H1 (cell line): Measurements from ENCODE around the gene TTC9. TPM values are rescaled to one million over a fixed set of nuclear protein-coding genes. Genes with fewer than 3 reads are reported as not detected.

Source experiments
- CTCF ChIA-PET: fragments of 300-600 bp; sonication (Branson Sonifier 250); formaldehyde crosslinking; loops from one replicate; lab custom pipeline; 2021; ENCODE audit not compliant: partially characterized antibody; lab: Charles Lee
- POLR2A ChIA-PET: fragments of 300-600 bp; sonication (Branson Sonifier 250); formaldehyde crosslinking; loops from one replicate; lab custom pipeline; 2021; ENCODE audit warnings: inconsistent platforms; ENCODE audit not compliant: partially characterized antibody; lab: Charles Lee
- DNase-seq, 2 experiments: peaks; one replicate each; pipeline versions ENCODE4 v3.0.0 to v3.0.0-alpha.2; 2010 to 2022; ENCODE audit warnings: low spot score in 2 of 2, low read depth in 1 of 2, mixed read lengths in 1 of 2
- FAIRE-seq: peaks from 2 replicates; lab custom pipeline; 2011; peaks lifted over from hg19 to GRCh38; lab: Jason Lieb, UNC
- H2AFZ ChIP-seq: 2 replicates; pipeline ENCODE4 v1.8.1; 2012; ENCODE audit warnings: low read length, inconsistent platforms
- H2AK5ac ChIP-seq: 2 replicates; pipeline ENCODE4 v1.6.1; 2013; ENCODE audit warnings: low read depth, low read length
- H2BK120ac ChIP-seq: replicated peaks from 2 replicates; pipeline ENCODE3; 2013; ENCODE audit warnings: low read depth, low read length, inconsistent platforms
- H2BK12ac ChIP-seq: 2 replicates; pipeline ENCODE4 v1.6.1; 2013; ENCODE audit warnings: low read depth, low read length
- H2BK15ac ChIP-seq: 2 replicates; pipeline ENCODE4 v1.6.1; 2013; ENCODE audit warnings: low read length
- H2BK20ac ChIP-seq: 2 replicates; pipeline ENCODE4 v1.6.1; 2013; ENCODE audit warnings: low read length
- H2BK5ac ChIP-seq: 2 replicates; pipeline ENCODE4 v1.6.1; 2013; ENCODE audit warnings: low read depth, low read length
- H3K14ac ChIP-seq: 2 replicates; pipeline ENCODE4 v1.6.1; 2013; ENCODE audit warnings: inconsistent platforms; ENCODE audit not compliant: insufficient read length
- H3K18ac ChIP-seq: 2 replicates; pipeline ENCODE4 v1.6.1; 2013; ENCODE audit warnings: low read length; ENCODE audit errors: extremely low read depth
- H3K23ac ChIP-seq: 2 replicates; pipeline ENCODE4 v1.6.1; 2013; ENCODE audit warnings: inconsistent platforms; ENCODE audit not compliant: insufficient read length
- H3K23me2 ChIP-seq: 2 replicates; pipeline ENCODE4 v1.6.1; 2013; ENCODE audit warnings: low read depth, low read length
- H3K27ac ChIP-seq: 2 replicates; pipeline ENCODE4 v1.6.1; 2011; ENCODE audit warnings: low read depth, low read length, inconsistent platforms
- H3K27me3 ChIP-seq, 4 experiments: replicated peaks in 1 of 4; 1 replicate in 1 of 4; 2 replicates in 3 of 4; pipeline versions ENCODE4 v1.6.1 to v1.8.1; 2011 to 2013; ENCODE audit warnings: low read length in 3 of 4, mild to moderate bottlenecking in 3 of 4, inconsistent platforms in 2 of 4, mixed read lengths in 2 of 4, moderate library complexity in 1 of 4; ENCODE audit not compliant: control insufficient read depth in 3 of 4, insufficient read depth in 3 of 4; ENCODE audit errors: extremely low read depth in 1 of 4
- H3K36me3 ChIP-seq, 4 experiments: 2 replicates each; pipeline versions ENCODE4 v1.6.1 to v1.8.1; 2011 to 2013; ENCODE audit warnings: mild to moderate bottlenecking in 4 of 4, low read length in 3 of 4, moderate library complexity in 2 of 4, control low read depth in 1 of 4, inconsistent platforms in 1 of 4; ENCODE audit not compliant: insufficient read depth in 4 of 4, control insufficient read depth in 2 of 4
- H3K4ac ChIP-seq: replicated peaks from 2 replicates; pipeline ENCODE3; 2013; ENCODE audit warnings: low read length, low read depth, mixed read lengths, inconsistent platforms; ENCODE audit not compliant: insufficient read length
- H3K4me1 ChIP-seq, 4 experiments: replicated peaks in 1 of 4; 1 replicate in 1 of 4; 2 replicates in 3 of 4; pipeline versions ENCODE4 v1.6.1 to v1.8.1; 2011 to 2013; ENCODE audit warnings: low read length in 3 of 4, inconsistent platforms in 2 of 4, mixed read lengths in 1 of 4; ENCODE audit not compliant: insufficient read depth in 4 of 4, control insufficient read depth in 3 of 4
- H3K4me2 ChIP-seq, 2 experiments: 2 replicates each; pipeline versions ENCODE4 v1.6.1 to v1.8.1; 2011 to 2013; ENCODE audit warnings: low read depth in 2 of 2, low read length in 2 of 2, control low read depth in 1 of 2, inconsistent platforms in 1 of 2, mild to moderate bottlenecking in 1 of 2; ENCODE audit not compliant: insufficient read depth in 1 of 2
- H3K4me3 ChIP-seq, 4 experiments: fragments of 200-600, 300-600 bp in 1 of 4; sonication (generic), shearing (Covaris generic), sonication (Bioruptor Twin) in 1 of 4; 2 replicates each; pipeline versions ENCODE4 v1.5.1 to v1.8.1; 2011 to 2016; ENCODE audit warnings: low read length in 4 of 4, low read depth in 3 of 4, control low read depth in 2 of 4, inconsistent platforms in 2 of 4, mild to moderate bottlenecking in 2 of 4, mixed read lengths in 1 of 4, moderate library complexity in 1 of 4; ENCODE audit not compliant: insufficient read depth in 2 of 4; ENCODE audit errors: extremely low read depth in 1 of 4
- H3K56ac ChIP-seq: replicated peaks from 2 replicates; pipeline ENCODE3; 2013; ENCODE audit warnings: low read depth, mild to moderate bottlenecking, mixed read lengths, low read length, inconsistent platforms; ENCODE audit not compliant: insufficient read length
- H3K79me1 ChIP-seq: 2 replicates; pipeline ENCODE4 v1.6.1; 2013; ENCODE audit warnings: low read depth, low read length, control low read depth
- H3K79me2 ChIP-seq, 2 experiments: 2 replicates each; pipeline versions ENCODE4 v1.6.1 to v1.8.1; 2012 to 2013; ENCODE audit warnings: low read length in 2 of 2, mild to moderate bottlenecking in 2 of 2, inconsistent platforms in 1 of 2; ENCODE audit not compliant: insufficient read depth in 2 of 2, control insufficient read depth in 1 of 2
- H3K9ac ChIP-seq, 4 experiments: replicated peaks in 1 of 4; 1 replicate in 1 of 4; 2 replicates in 3 of 4; pipeline versions ENCODE4 v1.6.1 to v1.8.1; 2011 to 2013; ENCODE audit warnings: low read depth in 3 of 4, low read length in 3 of 4, control low read depth in 2 of 4, mild to moderate bottlenecking in 2 of 4, moderate library complexity in 2 of 4, inconsistent platforms in 1 of 4; ENCODE audit errors: extremely low read depth in 1 of 4
- H3K9me3 ChIP-seq, 2 experiments: 2 replicates each; pipeline versions ENCODE4 v1.6.1 to v1.8.1; 2012 to 2013; ENCODE audit warnings: mild to moderate bottlenecking in 2 of 2, moderate library complexity in 2 of 2, control low read depth in 1 of 2, inconsistent platforms in 1 of 2, low read depth in 1 of 2, low read length in 1 of 2, mixed read lengths in 1 of 2; ENCODE audit not compliant: insufficient read depth in 2 of 2
- H4K20me1 ChIP-seq, 2 experiments: replicated peaks in 1 of 2; 2 replicates each; pipeline versions ENCODE3 to v1.8.1; 2011 to 2013; ENCODE audit warnings: inconsistent platforms in 2 of 2, low read length in 2 of 2, mild to moderate bottlenecking in 1 of 2; ENCODE audit not compliant: insufficient read depth in 2 of 2, control insufficient read depth in 1 of 2
- H4K5ac ChIP-seq: 2 replicates; pipeline ENCODE4 v1.6.1; 2013; ENCODE audit warnings: low read length, low read depth, mixed read lengths, inconsistent platforms; ENCODE audit not compliant: insufficient read length
- H4K8ac ChIP-seq: 2 replicates; pipeline ENCODE4 v1.8.0; 2013; ENCODE audit warnings: mild to moderate bottlenecking, moderate library complexity, low read length, inconsistent platforms; ENCODE audit not compliant: insufficient read depth; ENCODE audit errors: extremely low read depth
- H4K91ac ChIP-seq: replicated peaks from 2 replicates; pipeline ENCODE3; 2013; ENCODE audit warnings: low read length, mixed read lengths, inconsistent platforms; ENCODE audit not compliant: insufficient read length
- RAD21 ChIP-seq, 2 experiments: IDR thresholded peaks in 1 of 2; conservative IDR thresholded peaks in 1 of 2; 2 replicates each; pipeline ENCODE4 v1.6.1; 2011; ENCODE audit warnings: low read depth in 2 of 2, low read length in 2 of 2, improper control_type of control experiment in 1 of 2, inconsistent platforms in 1 of 2, mild to moderate bottlenecking in 1 of 2, moderate library complexity in 1 of 2
- whole genome bisulfite sequencing, 2 experiments: shearing (Covaris generic) in 1 of 2; methylation state at CpG; one replicate each; pipeline versions ENCODE4 v1.1.6 to v1.1.7; 2013 to 2015; ENCODE audit warnings: low lambda C conversion rate in 2 of 2, mixed read lengths in 2 of 2, inconsistent platforms in 1 of 2, low coverage in 1 of 2, missing lambda C conversion rate in 1 of 2; ENCODE audit not compliant: insufficient replicate concordance in 2 of 2, insufficient coverage in 1 of 2, insufficient read length in 1 of 2; ENCODE audit errors: extremely low coverage in 1 of 2, missing lambda C conversion rate in 1 of 2; 5-methylcytosine and 5-hydroxymethylcytosine counted together
- polyA plus RNA-seq, 7 experiments: library from polyadenylated mRNA; depleted of rRNA in 3 of 7; stranded (reverse) in 5 of 7; unstranded in 2 of 7; fragments of >200 nt in 5 of 7; fragments of 200-250 nt in 2 of 7; gene quantifications; 1 replicate in 5 of 7; 2 replicates in 1 of 7; 4 replicates in 1 of 7; pipeline versions ENCODE4 v1.2.1 to v1.2.3, GENCODE V29; 2011 to 2013; ENCODE audit warnings: missing spikeins in 2 of 7, mixed read lengths in 2 of 7
- total RNA-seq: library from RNA; stranded (reverse); fragmentation: NEBNext Ultra II Directional; extraction: Animal tissue kit (Norgen Biotek cat#: 25700); gene quantifications from 2 replicates; pipeline ENCODE4 v1.2.1, GENCODE V29; 2021

Gene TTC9
- total and polyA plus RNA-seq, 2 of the 8 experiments (the other 6 are each of a cell fraction or from before 2014, with no cell fraction given): 21.0 to 29.5 TPM

GRCh38 chr14:70713096-70713495 is 71.4 kb downstream of the TTC9 start:
- no peak for DNase-seq
- no peaks in the 10 kb centered on the region for H3K79me1 ChIP-seq
- H3K14ac ChIP-seq: no peak overlapping the region
- no peak overlapping the region for H3K23ac ChIP-seq
- H3K4me2 ChIP-seq: no peak overlapping the region
- no peak overlapping the region for H3K18ac ChIP-seq
- H3K4ac ChIP-seq: no peak overlapping the region
- H3K27me3 ChIP-seq: no peaks in the 10 kb centered on the region
- H3K9ac ChIP-seq: no peak overlapping the region
- H2AFZ ChIP-seq: no peak overlapping the region
- H4K20me1 ChIP-seq: no peaks in the 10 kb centered on the region
- peak overlapping the region; percentile 61; the same call in 1 of the 2 replicates for H2BK5ac ChIP-seq
- H2BK20ac ChIP-seq: peak overlapping the region; percentile 6; the same call in 1 of the 2 replicates
- H3K23me2 ChIP-seq: no peaks in the 10 kb centered on the region
- no peaks in the 10 kb centered on the region for H3K79me2 ChIP-seq
- H4K91ac ChIP-seq: peak overlapping the region; percentile 78
- no peak overlapping the region for H2BK15ac ChIP-seq
- no peaks in the 10 kb centered on the region for H3K9me3 ChIP-seq
- peak overlapping the region; percentile 7 for H2BK120ac ChIP-seq
- FAIRE-seq: no peak
- peaks cover 10 to 24% (median 16%) of the 10 kb centered on the region in 4 experiments for H3K4me1 ChIP-seq
- TF ChIP-seq RAD21 (IDR thresholded peaks at IDR 0.05 in 1 of 2, conservative IDR thresholded peaks at IDR 0.05 in 1 of 2; ENCODE audit: low read depth in 2 of 2, low read length in 2 of 2): no peak
- TF ChIP-seq, all 59 proteins: peak for 0
- ChIA-PET POLR2A (interaction anchor here (1.1 to 1.7 kb wide), 6 partner anchors 55 to 109 kb away, joined by 3 to 6 read pairs (median 4); no protein-coding TSS in a partner anchor), CTCF (interaction anchor here (0.6 to 12.1 kb wide), 35 partner anchors 8 to 146 kb away, joined by 3 to 154 read pairs (median 5); no protein-coding TSS in a partner anchor)
- 83% methylated on average over 4 of the region's 4 CpGs; no CpG with 5 or more reads in 1 of the 2 experiments for WGBS, 2 experiments
- H4K8ac ChIP-seq: no peak overlapping the region
- H3K36me3 ChIP-seq: no peaks in the 10 kb centered on the region
- H3K27ac ChIP-seq: no peak overlapping the region
- H4K5ac ChIP-seq: no peak overlapping the region
- peak overlapping the region; percentile 42; the same call in 1 of the 2 replicates for H2AK5ac ChIP-seq
- no peak overlapping the region for H3K4me3 ChIP-seq
- no peak overlapping the region for H3K56ac ChIP-seq
- peak overlapping the region; percentile 82; the same call in 1 of the 2 replicates for H2BK12ac ChIP-seq
